GM18861 (cell line): ENCODE measurements around the gene CEACAM16.
"Not testable (repeated sequence)": the region's sequence is repeated elsewhere in the genome, so short reads cannot be mapped to it uniquely, and the experiment has no call there.

Experiments used
- ATAC-seq: cut with Tn5 transposase; IDR thresholded peaks from one replicate; pipeline ENCODE4 v1.9.1; 2021; ENCODE audit not compliant: unreplicated experiment

CEACAM16 gene

GRCh38 chr19:44675521-44675920 is 23.4 kb upstream of the CEACAM16 start:
- no peak for ATAC-seq

DNA sequence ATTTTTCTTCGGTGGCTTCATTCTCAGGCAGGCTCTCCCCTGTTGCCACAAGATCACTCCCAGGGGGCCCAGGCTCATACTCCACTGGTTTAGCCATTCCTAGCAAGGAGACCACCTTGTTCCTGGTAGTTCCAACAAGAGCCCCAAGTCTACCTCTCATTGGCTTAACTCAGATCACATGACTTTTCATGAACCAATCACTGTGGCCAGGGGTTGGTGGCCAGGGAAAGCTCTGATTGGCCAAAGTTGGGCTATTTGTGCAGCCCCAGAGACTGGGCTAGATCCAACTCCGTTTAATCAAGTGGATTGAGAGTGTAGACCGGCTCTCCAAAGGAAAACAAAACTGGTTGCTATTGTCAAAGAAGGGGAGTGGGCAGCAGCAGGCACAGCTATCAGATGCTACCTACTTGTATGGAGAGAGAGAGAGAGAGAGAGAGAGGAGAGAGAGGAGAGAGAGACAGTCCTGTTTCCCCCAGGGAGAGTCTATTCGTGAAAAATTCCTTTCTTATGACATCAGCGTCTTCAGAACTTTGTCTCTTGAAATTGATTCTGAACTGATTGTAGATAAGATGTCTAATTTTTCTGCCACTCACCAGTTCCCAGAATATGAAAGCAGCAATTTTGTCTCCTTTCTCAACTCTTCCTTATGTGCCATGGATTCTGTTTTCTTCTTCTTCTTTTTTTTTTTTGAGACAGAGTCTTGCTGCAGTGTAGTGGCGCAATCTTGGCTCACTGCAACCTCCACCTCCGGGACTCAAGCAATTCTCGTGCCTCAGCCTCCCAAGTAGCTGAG is 21.7 kb upstream of the CEACAM16 start:
- ATAC-seq, result no peak

GRCh38 chr19:44680536-44680935 is 18.4 kb upstream of the CEACAM16 start:
- no peak for ATAC-seq

DNA sequence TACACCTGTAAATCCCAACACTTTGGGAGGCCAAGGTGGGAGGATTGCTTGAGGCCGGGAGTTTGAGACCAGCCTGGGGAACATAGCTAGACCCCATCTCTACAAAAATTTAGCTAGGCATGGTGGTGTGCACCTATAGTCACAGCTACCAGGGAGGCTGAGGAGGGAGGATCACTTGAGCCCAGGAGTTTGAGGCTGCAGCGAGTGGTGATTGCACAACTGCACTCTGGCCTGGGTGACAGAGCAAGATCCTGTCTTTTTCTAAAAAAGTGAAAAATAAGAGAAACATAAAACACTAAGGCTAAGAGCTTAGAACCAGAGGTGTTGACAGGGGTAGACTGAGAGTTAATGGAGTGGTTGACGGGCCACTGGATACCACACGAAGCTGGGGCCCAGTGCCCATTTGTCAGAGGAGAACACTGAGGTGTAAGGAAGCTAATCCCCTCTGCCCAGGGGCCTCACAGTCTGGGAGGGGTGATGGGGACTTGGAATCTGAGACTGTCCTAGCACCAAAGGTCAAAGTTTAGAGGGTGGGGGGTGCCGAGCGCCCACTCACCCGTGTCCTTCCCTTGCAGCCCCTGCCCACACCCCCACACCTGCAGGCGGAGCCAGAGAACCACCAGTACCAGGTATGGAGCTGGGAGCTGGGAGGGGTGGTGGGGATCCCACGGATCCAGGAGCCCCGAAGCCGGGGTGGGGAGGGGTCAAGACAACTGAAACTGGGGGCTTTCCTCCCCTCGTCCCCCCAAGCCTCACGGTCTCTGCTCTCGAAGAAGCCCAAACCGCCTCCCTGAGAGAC is 16.8 kb upstream of the CEACAM16 start:
- ATAC-seq, result no peak

DNA sequence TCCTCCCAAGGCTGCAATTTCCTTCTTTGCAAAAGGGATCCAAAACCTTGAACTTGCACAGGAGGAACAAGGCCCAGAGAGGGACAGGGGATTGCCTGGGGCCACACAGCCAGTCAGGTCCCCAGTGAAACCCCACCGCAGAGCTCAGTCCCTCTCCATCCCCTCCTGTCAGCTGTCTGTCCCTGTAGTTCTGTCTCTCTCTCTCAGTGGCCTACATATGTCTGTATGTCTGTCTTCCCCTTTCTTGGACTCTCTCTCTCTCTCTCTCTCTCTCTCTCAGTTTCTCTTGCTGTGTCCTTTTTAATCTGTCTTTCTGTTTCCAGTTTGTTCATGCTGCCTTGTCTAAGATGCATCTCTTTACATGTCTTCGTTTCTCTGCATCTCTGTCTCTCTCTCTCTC is 16.1 kb upstream of the CEACAM16 start:
- no peak for ATAC-seq

DNA sequence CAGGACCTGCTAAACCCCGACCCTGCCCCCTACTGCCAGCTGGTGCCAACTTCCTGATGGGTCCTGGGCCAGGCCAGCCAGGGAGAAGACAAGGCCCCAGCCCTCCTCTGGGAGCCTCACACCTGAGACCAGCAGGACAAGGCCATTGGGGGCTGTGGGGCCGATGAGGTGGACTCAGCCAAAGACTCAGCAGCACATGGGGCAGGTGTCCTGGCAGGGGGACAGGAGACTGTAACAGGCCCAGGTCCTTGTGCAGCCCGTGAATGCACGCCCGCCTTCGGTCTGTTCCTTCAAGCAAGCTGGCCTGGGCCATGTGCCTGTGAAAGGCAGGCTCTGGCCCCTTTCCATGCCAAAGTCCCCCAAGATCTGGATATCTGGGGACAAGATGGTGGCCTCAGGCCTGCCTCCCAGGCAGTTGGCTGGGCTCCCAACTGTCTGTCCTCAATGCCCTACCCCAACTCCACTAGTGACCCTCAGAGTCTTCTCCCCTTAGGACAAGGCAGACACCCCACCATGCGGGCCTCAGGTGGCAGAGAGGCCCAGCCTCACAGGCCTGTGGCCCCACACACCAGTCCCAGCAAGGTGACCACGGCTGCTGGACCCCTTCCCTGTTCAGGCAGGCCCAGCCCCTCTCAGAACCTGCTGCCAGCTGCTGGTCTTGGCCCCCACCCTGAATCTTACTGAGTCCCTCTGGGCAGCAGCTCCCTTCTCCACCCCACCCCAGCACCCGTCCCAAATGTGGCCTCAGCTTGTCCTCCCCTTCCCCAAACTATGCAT is 15.3 kb upstream of the CEACAM16 start:
- ATAC-seq, result no peak

DNA sequence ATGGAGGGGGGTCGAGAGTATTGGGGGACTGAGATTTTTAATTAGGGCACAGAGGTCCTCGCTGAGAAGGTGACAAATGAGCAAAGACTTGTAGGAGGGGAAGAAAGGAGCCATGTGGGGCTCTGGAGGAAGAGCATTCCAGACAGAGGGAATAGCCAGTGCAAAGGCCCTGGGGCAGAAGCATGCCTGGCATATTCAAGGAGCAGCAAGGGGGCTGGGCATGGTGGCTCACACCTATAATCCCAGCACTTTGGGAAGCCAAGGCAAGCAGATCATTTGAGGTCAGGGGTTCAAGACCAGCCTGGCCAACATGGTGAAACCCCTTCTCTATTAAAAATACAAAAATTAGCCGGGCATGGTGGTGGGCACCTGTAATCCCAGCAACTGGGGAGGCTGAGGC is 14.6 kb upstream of the CEACAM16 start:
- ATAC-seq, result not testable (repeated sequence)

DNA sequence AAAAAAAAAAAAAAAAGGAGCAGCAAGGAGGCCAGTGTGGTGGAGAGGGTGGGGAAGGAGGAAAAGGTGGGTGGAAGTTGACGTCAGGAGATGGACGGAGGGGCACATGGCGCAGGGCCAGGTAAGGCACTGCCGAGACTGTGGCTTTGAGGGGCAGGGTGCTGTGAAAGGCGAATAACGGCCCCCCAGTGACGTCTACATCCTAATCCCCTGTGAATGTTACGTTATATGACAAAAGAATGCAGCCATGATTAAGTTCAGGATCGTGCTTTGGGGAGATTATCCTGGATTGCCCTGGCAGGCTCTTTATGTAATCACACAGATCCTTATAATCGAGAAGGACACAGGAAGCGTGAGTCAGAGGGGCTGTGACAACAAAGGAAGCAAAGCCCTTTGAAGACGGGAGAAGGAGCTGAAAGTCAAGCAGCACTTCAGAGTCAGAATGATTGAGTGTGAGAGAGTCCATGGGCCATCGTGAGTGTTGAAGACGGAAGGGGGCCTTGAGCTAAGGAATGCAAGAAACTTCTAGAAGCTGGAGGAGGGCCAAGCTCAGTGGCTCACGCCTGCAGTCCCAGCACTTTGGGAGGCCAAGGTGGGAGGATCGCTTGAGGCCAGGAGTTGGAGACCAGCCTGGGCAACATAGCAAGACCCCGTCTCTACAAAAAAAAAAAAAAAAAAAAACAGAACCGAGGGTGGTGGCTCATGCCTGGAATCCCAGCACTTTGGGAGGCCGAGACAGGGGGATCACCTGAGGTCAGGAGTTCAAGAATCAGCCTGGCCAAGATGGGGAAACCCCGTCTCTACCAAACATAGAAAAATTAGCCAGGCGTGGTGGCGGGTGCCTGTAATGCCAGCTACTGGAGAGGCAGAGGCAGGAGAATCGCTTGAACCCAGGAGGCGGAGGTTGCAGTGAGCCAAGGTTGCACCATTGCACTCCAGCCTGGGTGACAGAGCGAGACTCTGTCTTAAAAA is 13.8 kb upstream of the CEACAM16 start:
- ATAC-seq, result no peak

DNA sequence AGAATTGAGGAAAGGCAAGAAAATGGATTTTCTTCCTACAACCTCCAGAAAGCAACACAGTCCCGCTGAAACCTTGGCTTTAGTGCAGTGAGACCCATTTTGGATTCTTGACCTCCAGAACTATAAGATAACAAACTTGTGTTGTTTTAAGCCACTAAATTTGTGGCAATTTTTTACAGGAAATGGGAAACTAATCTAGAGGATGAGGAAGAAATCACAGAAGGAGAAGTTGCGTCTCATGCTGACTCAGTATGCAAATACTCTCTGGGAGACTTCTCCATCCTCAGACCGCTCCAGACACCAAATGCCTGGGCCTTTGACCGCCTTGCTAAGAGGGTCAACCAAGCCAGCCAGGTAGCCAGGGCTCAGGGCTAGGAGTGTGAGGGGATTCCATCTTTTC is 13.1 kb upstream of the CEACAM16 start:
- ATAC-seq, result no peak

GRCh38 chr19:44686896-44687295 is 12.1 kb upstream of the CEACAM16 start:
- ATAC-seq, result no peak

- no peak for ATAC-seq
These were observed 11.1 kb upstream of the CEACAM16 start for GRCh38 chr19:44687888-44688287.

GRCh38 chr19:44689290-44690130 is 9.4 kb upstream of the CEACAM16 start:
- no peak for ATAC-seq

DNA sequence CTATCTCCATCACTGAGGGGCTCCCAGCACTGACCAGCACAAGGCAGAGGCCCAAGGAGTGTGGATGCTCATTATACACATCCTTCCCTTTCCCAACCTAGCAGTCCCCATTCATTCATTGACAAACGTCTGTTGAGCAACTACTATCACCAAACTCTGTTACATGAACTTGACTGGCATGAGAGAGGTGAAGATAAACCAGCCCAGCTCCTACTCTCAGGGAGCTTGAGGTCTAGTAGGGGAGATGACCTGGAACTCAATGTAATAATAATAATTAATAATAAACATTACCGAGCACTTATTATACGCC is 8.9 kb upstream of the CEACAM16 start:
- no peak for ATAC-seq

GRCh38 chr19:44692379-44692721 is 6.6 kb upstream of the CEACAM16 start:
- ATAC-seq, result no peak

- no peak for ATAC-seq
These were observed 4.8 kb upstream of the CEACAM16 start for GRCh38 chr19:44694184-44694579.

- no peak for ATAC-seq
These were observed 1.8 kb upstream of the CEACAM16 start for GRCh38 chr19:44696939-44697669.

DNA sequence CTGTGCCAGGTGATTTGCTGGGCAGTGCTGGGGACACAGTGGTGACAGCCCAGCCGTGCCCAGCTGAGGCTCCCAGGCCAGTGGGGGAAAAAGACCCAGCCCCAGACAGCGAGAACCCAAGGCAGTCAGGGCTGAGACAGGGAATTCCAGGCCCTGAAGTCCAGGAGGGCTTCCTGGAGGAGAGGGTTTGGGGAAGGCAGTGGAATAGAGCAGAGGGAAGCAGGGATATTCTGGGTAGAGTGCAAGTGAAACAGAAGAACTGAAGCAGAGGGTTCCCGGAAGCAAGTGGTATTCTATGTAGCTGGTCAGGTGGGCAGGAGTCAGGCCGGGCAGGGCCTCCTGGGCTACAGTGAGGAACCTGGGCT is 1.3 kb upstream of the CEACAM16 start:
- no peak for ATAC-seq

DNA sequence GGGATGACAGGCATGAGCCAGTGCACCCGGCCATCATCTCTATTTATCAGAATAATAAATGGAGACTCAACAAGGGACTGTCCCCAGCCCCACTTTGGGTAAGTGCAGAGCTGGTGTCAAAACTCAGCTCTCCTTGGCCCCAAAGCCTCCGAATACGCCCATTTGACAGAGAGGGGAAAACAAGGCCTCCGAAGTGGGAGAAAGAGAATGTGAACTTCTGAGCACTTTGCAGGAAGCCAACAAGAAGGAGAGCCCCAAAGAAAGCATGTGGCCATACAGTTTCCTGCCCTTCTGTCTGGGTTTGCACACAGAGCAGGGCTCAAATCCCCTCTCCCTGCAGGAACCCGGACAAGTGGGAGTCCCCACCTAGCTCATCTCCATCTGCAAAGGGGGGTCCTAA is 1.6 kb downstream of the CEACAM16 start:
- ATAC-seq, result no peak

- ATAC-seq, result no peak
These were observed 2.3 kb downstream of the CEACAM16 start for GRCh38 chr19:44701228-44701627.
